Peyer's patch (tissue), 4 donors: ENCODE results near the gene CHAF1B. TPM values are rescaled to one million over a fixed set of nuclear protein-coding genes. Genes with fewer than 3 reads are reported as not detected.

Source experiments
- DNase-seq, 3 donors: peaks; one replicate each; pipeline ENCODE4 v3.0.0-alpha.2; 2017 to 2019
- H3K27ac ChIP-seq, 4 donors: fragments of 200-600 bp; sonication (generic); one replicate each; pipeline ENCODE4 v1.5.1; 2016 to 2019
- H3K27me3 ChIP-seq, 2 donors: fragments of 200-600 bp; sonication (generic); one replicate each; pipeline ENCODE4 v1.5.1; 2019
- H3K36me3 ChIP-seq, 3 donors: fragments of 200-600 bp; sonication (generic); one replicate each; pipeline ENCODE4 v1.5.1; 2016 to 2019
- H3K4me1 ChIP-seq, 4 donors: fragments of 200-600 bp; sonication (generic); one replicate each; pipeline ENCODE4 v1.5.1; 2016 to 2019
- H3K4me3 ChIP-seq, 4 donors: fragments of 200-600 bp; sonication (generic); 1 replicate in 3 of 4; 2 replicates in 1 of 4; pipeline ENCODE4 v1.5.1; 2016 to 2019; ENCODE audit warnings: mild to moderate bottlenecking in 1 of 4
- H3K9me3 ChIP-seq, 4 donors: fragments of 200-600 bp; sonication (generic); one replicate each; pipeline ENCODE4 v1.5.1; 2016 to 2019; ENCODE audit warnings: mild to moderate bottlenecking in 1 of 4
- CTCF ChIP-seq, 6 experiments: fragments of 450-650 bp in 4 of 6; fragments of 200-600 bp in 2 of 6; sonication (generic) in 1 of 6; IDR thresholded peaks; one replicate each; pipeline ENCODE4 v1.5.1; 2017 to 2019; ENCODE audit warnings: antibody characterized with exemption in 6 of 6, mild to moderate bottlenecking in 3 of 6, moderate library complexity in 1 of 6
- POLR2A ChIP-seq, 2 donors: fragments of 450-650 bp; IDR thresholded peaks; one replicate each; pipeline ENCODE4 v1.5.1; 2017; ENCODE audit warnings: antibody characterized with exemption in 2 of 2, mild to moderate bottlenecking in 2 of 2, moderate library complexity in 2 of 2
- total RNA-seq, 4 donors: library from RNA; depleted of rRNA; stranded (reverse); fragments of >200 nt; gene quantifications; one replicate each; pipeline ENCODE4 v1.1.0, GENCODE V29; 2016

CHAF1B gene
- total RNA-seq, 4 donors from 2014 or later = 0.85 to 11.6 (median 1.3) TPM

- Histone ChIP-seq H3K9me3 (no peaks in the 10 kb centered on the region), H3K27me3 (no peaks in the 10 kb centered on the region), H3K27ac (no peak overlapping the region), H3K4me3 (no peak overlapping the region), H3K4me1 (no peaks in the 10 kb centered on the region), H3K36me3 (no peaks in the 10 kb centered on the region)
- TF ChIP-seq CTCF (IDR thresholded peaks at IDR 0.05) (no peak), POLR2A (IDR thresholded peaks at IDR 0.05) (no peak)
- DNase-seq = no peak
These were observed 39.4 kb downstream of the CHAF1B start for GRCh38 chr21:36424592-36424991.

GRCh38 chr21:36425286-36425685 is 40.1 kb downstream of the CHAF1B start:
- TF ChIP-seq POLR2A (IDR thresholded peaks at IDR 0.05) (no peak), CTCF (IDR thresholded peaks at IDR 0.05) (no peak)
- no peak overlapping the region for H3K27ac ChIP-seq
- H3K36me3 ChIP-seq = no peaks in the 10 kb centered on the region
- no peak overlapping the region for H3K4me3 ChIP-seq
- DNase-seq = no peak
- H3K27me3 ChIP-seq = no peaks in the 10 kb centered on the region
- no peaks in the 10 kb centered on the region for H3K9me3 ChIP-seq
- H3K4me1 ChIP-seq = no peaks in the 10 kb centered on the region

- no peak for TF ChIP-seq POLR2A (IDR thresholded peaks at IDR 0.05)
- TF ChIP-seq CTCF (IDR thresholded peaks at IDR 0.05) = no peak
- H3K36me3 ChIP-seq = no peaks in the 10 kb centered on the region
- no peaks in the 10 kb centered on the region for H3K9me3 ChIP-seq
- no peaks in the 10 kb centered on the region for H3K4me1 ChIP-seq
- no peak overlapping the region for H3K4me3 ChIP-seq
- no peak overlapping the region for H3K27ac ChIP-seq
- no peak for DNase-seq
- no peaks in the 10 kb centered on the region for H3K27me3 ChIP-seq
These were observed 42.3 kb downstream of the CHAF1B start for GRCh38 chr21:36427502-36427901.

- TF ChIP-seq POLR2A (IDR thresholded peaks at IDR 0.05) = no peak
- TF ChIP-seq CTCF (IDR thresholded peaks at IDR 0.05) = no peak
- DNase-seq = no peak
- Histone ChIP-seq H3K36me3 (no peaks in the 10 kb centered on the region), H3K27ac (no peak overlapping the region), H3K4me1 (no peaks in the 10 kb centered on the region), H3K4me3 (no peak overlapping the region), H3K27me3 (no peaks in the 10 kb centered on the region), H3K9me3 (no peaks in the 10 kb centered on the region)
These were observed 43.7 kb downstream of the CHAF1B start for GRCh38 chr21:36428761-36429432.

- TF ChIP-seq POLR2A (IDR thresholded peaks at IDR 0.05) (no peak), CTCF (IDR thresholded peaks at IDR 0.05) (no peak)
- Histone ChIP-seq H3K27me3 (no peaks in the 10 kb centered on the region), H3K9me3 (no peaks in the 10 kb centered on the region), H3K4me3 (peak overlapping the region in 2 of 4 donors; percentile 10 to 22), H3K27ac (peak overlapping the region in 2 of 4 donors; percentile 35 to 47), H3K4me1 (no peaks in the 10 kb centered on the region), H3K36me3 (no peaks in the 10 kb centered on the region)
- DNase-seq = peak in 2 of 3 donors; percentile 39 to 76
These were observed 44.9 kb downstream of the CHAF1B start for GRCh38 chr21:36429947-36430546.
